ENCODE results near the gene OASL.

DNA sequence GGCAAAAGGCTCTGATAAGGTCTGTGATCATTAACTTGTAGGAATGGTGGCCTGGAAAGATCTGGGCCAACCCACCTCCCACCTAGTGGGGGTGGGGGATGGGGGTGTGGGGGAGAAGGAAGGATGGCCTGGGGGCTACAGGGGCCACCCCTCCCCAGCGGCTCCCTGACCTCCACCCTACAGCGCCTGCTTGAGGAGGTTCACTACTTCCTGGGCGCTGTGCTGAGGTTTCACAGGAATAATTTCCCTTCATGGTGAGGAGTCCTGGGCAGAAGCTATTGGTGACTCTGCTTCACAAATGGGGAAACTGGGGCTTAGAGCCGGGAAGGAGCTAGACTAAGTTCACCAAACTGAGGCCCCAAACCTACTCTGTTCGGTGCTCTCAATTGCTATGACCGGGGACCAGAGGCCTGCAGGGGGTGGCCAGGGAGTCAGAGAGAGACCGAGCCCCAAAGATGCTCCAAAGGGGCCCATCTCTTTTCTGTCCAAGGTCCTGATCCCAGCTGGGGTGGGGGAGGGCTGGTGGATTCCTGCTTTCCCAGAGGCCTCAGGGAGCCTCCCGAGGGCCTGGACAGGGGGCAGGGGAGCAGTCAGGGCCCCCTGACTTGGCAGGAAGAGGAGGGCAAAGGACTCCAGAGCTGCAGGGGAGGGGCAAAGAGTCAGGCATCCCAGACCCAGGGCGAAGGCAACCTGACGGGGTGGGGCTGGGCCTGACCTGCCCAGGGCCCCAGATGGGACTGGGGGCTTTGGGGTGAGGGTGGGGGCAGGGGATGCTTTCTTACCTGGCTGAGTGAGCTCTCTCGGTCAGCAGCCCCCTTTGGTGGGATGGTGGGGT lies 59.0 kb downstream of the OASL start:
- TF ChIP-seq OVOL3 (tag by site-specific recombination; IDR thresholded peaks at IDR 0.05) (no peak), ZNF76 (tag by site-specific recombination; IDR thresholded peaks at IDR 0.05; ENCODE audit: borderline replicate concordance, low read depth) (no peak), ZNF239 (tag by site-specific recombination; IDR thresholded peaks at IDR 0.05) (no peak), ZNF10 (tag by site-specific recombination; IDR thresholded peaks at IDR 0.05) (no peak)

Data from HEK293 (cell line).